Endometrial microvascular endothelial cells (primary cell): ENCODE data around the gene CENPT. TPM values are rescaled to one million over a fixed set of nuclear protein-coding genes. Genes with fewer than 3 reads are reported as not detected.
"Not testable (repeated sequence)": the region's sequence is repeated elsewhere in the genome, so short reads cannot be mapped to it uniquely, and the experiment has no call there.

Source experiments
- in situ Hi-C: cut with HindIII; loops from 2 replicates; pipeline ENCODE4 v1.10.0; 2017; ENCODE audit warnings: low sequenced_read_pairs, low pct_unique_long_range_greater_than_20kb; ENCODE audit errors: inconsistent ontology term
- total RNA-seq: library from RNA; depleted of rRNA; stranded (reverse); fragments of >200 nt; gene quantifications from one replicate; pipeline ENCODE4 v1.2.3, GENCODE V29; 2015; ENCODE audit errors: inconsistent ontology term

CENPT gene
- total RNA-seq, 1 donor from 2014 or later: 37.8 TPM

GRCh38 chr16:67879936-67880335 lies 32.4 kb upstream of the CENPT start:
- in situ Hi-C loops: loop anchor here (25.0 kb wide), 1 partner anchor 132 kb away; the partner anchor contains the start of genes DDX28, DPEP2NB and DUS2

GRCh38 chr16:67879462-67879861 lies 32.0 kb upstream of the CENPT start:
- in situ Hi-C loops: loop anchor here (25.0 kb wide), 1 partner anchor 133 kb away; the partner anchor contains the start of genes DDX28, DPEP2NB and DUS2

GRCh38 chr16:67878846-67879245 lies 31.4 kb upstream of the CENPT start:
- in situ Hi-C loops: loop anchor here (25.0 kb wide), 1 partner anchor 133 kb away; the partner anchor contains the start of genes DDX28, DPEP2NB and DUS2

GRCh38 chr16:67878232-67878631 lies 30.7 kb upstream of the CENPT start:
- in situ Hi-C loops: loop anchor here (25.0 kb wide), 1 partner anchor 134 kb away; the partner anchor contains the start of genes DDX28, DPEP2NB and DUS2

GRCh38 chr16:67877064-67877463 lies 29.6 kb upstream of the CENPT start:
- in situ Hi-C loops: loop anchor here (25.0 kb wide), 1 partner anchor 135 kb away; the partner anchor contains the start of genes DDX28, DPEP2NB and DUS2

GRCh38 chr16:67874372-67874771 lies 26.9 kb upstream of the CENPT start:
- in situ Hi-C loops: no loop called here

- in situ Hi-C loops: no loop called here
Observed at GRCh38 chr16:67873435-67874370, 26.2 kb upstream of the CENPT start.

- in situ Hi-C loops: no loop called here
Observed at GRCh38 chr16:67872631-67873434, 25.3 kb upstream of the CENPT start, which contains the start of gene EDC4. Gene EDC4 (plus strand): TSS chr16:67873052. CDS start chr16:67873262, 210 bp downstream.

GRCh38 chr16:67872131-67872630 lies 24.7 kb upstream of the CENPT start:
- in situ Hi-C loops: no loop called here

- in situ Hi-C loops: no loop called here
Observed at GRCh38 chr16:67871256-67871655, 23.8 kb upstream of the CENPT start.

GRCh38 chr16:67869653-67870052 lies 22.2 kb upstream of the CENPT start:
- in situ Hi-C loops: no loop called here

GRCh38 chr16:67868290-67868689 lies 20.8 kb upstream of the CENPT start:
- in situ Hi-C loops: no loop called here

GRCh38 chr16:67865318-67865717 lies 17.8 kb upstream of the CENPT start:
- in situ Hi-C loops: no loop called here

- in situ Hi-C loops: no loop called here
Observed at GRCh38 chr16:67864594-67864993, 17.1 kb upstream of the CENPT start.

GRCh38 chr16:67864044-67864443 lies 16.6 kb upstream of the CENPT start:
- in situ Hi-C loops: not testable (repeated sequence)

GRCh38 chr16:67862623-67863583 lies 15.4 kb upstream of the CENPT start:
- in situ Hi-C loops: no loop called here

GRCh38 chr16:67861877-67862276 lies 14.4 kb upstream of the CENPT start:
- in situ Hi-C loops: no loop called here
